Cardiac muscle cell (in vitro differentiated cells and primary cell): ENCODE results near the gene GBF1. TPM values are rescaled to one million over a fixed set of nuclear protein-coding genes. Genes with fewer than 3 reads are reported as not detected.
A peak's percentile ranks its signal among the peaks of the same experiment; 100 is the strongest.

Experiments used
- DNase-seq, 2 donors: peaks; one replicate each; pipeline versions ENCODE4 v3.0.0 to v3.0.0-alpha.2; 2010 to 2017; ENCODE audit warnings: low read depth in 1 of 2, low spot score in 1 of 2
- H3K27ac ChIP-seq: fragments of 200-600 bp; sonication (generic); 2 replicates; pipeline ENCODE4 v1.5.1; 2016
- H3K27me3 ChIP-seq: fragments of 200-600 bp; sonication (generic); 2 replicates; pipeline ENCODE4 v1.6.0; 2016; ENCODE audit warnings: control low read depth
- H3K36me3 ChIP-seq: fragments of 200-600 bp; sonication (generic); 2 replicates; pipeline ENCODE4 v1.5.1; 2016; ENCODE audit warnings: control low read depth
- H3K4me1 ChIP-seq: fragments of 200-600 bp; sonication (generic); 2 replicates; pipeline ENCODE4 v1.8.1; 2017; ENCODE audit warnings: low read depth, mild to moderate bottlenecking, mixed run types
- H3K4me3 ChIP-seq: fragments of 200-600 bp; sonication (generic); 2 replicates; pipeline ENCODE4 v1.5.1; 2016; ENCODE audit warnings: mild to moderate bottlenecking
- H3K9me3 ChIP-seq: fragments of 200-600 bp; sonication (generic); 2 replicates; pipeline ENCODE4 v1.5.1; 2017; ENCODE audit warnings: low read depth, mild to moderate bottlenecking, control low read depth
- CTCF ChIP-seq: IDR thresholded peaks from 2 replicates; pipeline ENCODE4 v1.5.1; 2012; ENCODE audit warnings: low read depth, mild to moderate bottlenecking, low read length
- polyA plus RNA-seq: library from polyadenylated mRNA; unstranded; fragments of >200 nt; fragmentation: Nextera tagmentation; extraction: Ambion mirVana; gene quantifications from 2 replicates; pipeline ENCODE4 v1.2.1, GENCODE V29; 2016
- total RNA-seq: library from RNA; depleted of rRNA; stranded (reverse); fragments of >200 nt; gene quantifications from 2 replicates; pipeline ENCODE4 v1.2.3, GENCODE V29; 2016

Gene GBF1
- total and polyA plus RNA-seq, 2 experiments from 2014 or later = 42.1 to 75.6 TPM

GRCh38 chr10:102395400-102396316, 150.3 kb downstream of the GBF1 start, which contains the start of gene NFKB2:
Gene NFKB2 (plus strand): TSS chr10:102395705. CDS start chr10:102395960, 255 bp downstream.
- no peak for TF ChIP-seq CTCF
- no peaks in the 10 kb centered on the region for H3K9me3 ChIP-seq

DNA sequence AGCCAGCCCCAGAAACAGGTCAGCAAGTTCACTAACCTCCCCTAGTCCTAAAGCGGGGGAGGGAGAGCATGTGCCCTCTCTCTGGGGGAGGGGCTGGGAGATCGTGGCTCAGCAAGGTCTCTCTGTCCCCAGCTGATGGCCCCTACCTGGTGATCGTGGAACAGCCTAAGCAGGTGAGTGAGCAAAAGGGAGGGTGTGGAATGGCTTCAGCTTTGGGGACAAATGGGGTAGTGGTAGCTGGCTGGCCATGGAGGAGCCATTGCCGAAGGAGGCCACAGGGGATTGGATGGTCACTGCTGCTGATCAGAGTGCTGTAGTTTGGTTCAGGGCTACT, 151.0 kb downstream of the GBF1 start:
- no peak overlapping the region for H3K27ac ChIP-seq
- peaks cover 2% of the 10 kb centered on the region for H3K4me1 ChIP-seq
- H3K36me3 ChIP-seq = no peaks in the 10 kb centered on the region
- peaks cover 13% of the 10 kb centered on the region for H3K27me3 ChIP-seq
- peak overlapping the region; percentile 75 for H3K4me3 ChIP-seq
- DNase-seq = no peak
- no peak for TF ChIP-seq CTCF
- no peaks in the 10 kb centered on the region for H3K9me3 ChIP-seq

More at GRCh38 chr10:102395400-102396316, 150.3 kb downstream of the GBF1 start, which contains the start of gene NFKB2:
- H3K27ac ChIP-seq = peak within 1 kb of the TSS; percentile 66
- DNase-seq = peak; percentile 90 to 91
- H3K27me3 ChIP-seq = peaks cover 19% of the 10 kb centered on the region
- H3K4me1 ChIP-seq = peaks cover 2% of the 10 kb centered on the region
- H3K4me3 ChIP-seq = peak within 1 kb of the TSS; percentile 75
- no peaks in the 10 kb centered on the region for H3K36me3 ChIP-seq

DNA sequence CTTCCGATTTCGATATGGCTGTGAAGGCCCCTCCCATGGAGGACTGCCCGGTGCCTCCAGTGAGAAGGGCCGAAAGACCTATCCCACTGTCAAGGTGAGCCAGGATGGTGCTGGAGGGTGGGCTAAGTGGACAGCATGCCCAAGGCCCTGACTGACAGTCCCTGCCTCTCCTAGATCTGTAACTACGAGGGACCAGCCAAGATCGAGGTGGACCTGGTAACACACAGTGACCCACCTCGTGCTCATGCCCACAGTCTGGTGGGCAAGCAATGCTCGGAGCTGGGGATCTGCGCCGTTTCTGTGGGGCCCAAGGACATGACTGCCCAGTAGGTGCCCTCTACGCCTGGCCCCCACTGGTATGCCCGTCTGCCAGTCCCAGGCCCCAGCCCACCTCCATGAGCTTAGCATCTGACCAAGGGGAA, 151.4 kb downstream of the GBF1 start:
- Histone ChIP-seq H3K9me3 (no peaks in the 10 kb centered on the region), H3K4me1 (peaks cover 2% of the 10 kb centered on the region), H3K27ac (no peak overlapping the region), H3K36me3 (no peaks in the 10 kb centered on the region), H3K4me3 (no peak overlapping the region), H3K27me3 (peaks cover 13% of the 10 kb centered on the region)
- no peak for TF ChIP-seq CTCF
- no peak for DNase-seq

- Histone ChIP-seq H3K36me3 (no peaks in the 10 kb centered on the region), H3K4me1 (peaks cover 2% of the 10 kb centered on the region), H3K4me3 (no peak overlapping the region), H3K9me3 (no peaks in the 10 kb centered on the region), H3K27me3 (peaks cover 8% of the 10 kb centered on the region), H3K27ac (no peak overlapping the region)
- no peak for DNase-seq
- TF ChIP-seq CTCF = no peak
Observed at GRCh38 chr10:102397222-102398171, 152.2 kb downstream of the GBF1 start.

- no peak for DNase-seq
- H3K9me3 ChIP-seq = no peaks in the 10 kb centered on the region
- H3K27ac ChIP-seq = no peak overlapping the region
- peaks cover 2% of the 10 kb centered on the region for H3K4me1 ChIP-seq
- peak overlapping the region; percentile 64 for H3K4me3 ChIP-seq
- no peak for TF ChIP-seq CTCF
- no peaks in the 10 kb centered on the region for H3K27me3 ChIP-seq
- no peaks in the 10 kb centered on the region for H3K36me3 ChIP-seq
Observed at GRCh38 chr10:102398172-102399020, 153.1 kb downstream of the GBF1 start.
